HepG2 (cell line): Measurements from ENCODE around the gene PYGO1. TPM values are rescaled to one million over a fixed set of nuclear protein-coding genes. Genes with fewer than 3 reads are reported as not detected.
"Not testable (repeated sequence)": the region's sequence is repeated elsewhere in the genome, so short reads cannot be mapped to it uniquely, and the experiment has no call there.

Experiments
- ATAC-seq: fragments of 200-7000 bp; cut with Tn5 transposase; 3 replicates; pipeline ENCODE4 v1.9.1; 2020; ENCODE audit warnings: mild to moderate bottlenecking, moderate library complexity
- BruUV-seq: library from RNA; stranded (reverse); fragments of 400-500 nt; replicated peaks from 2 replicates; lab custom pipeline; 2021; lab: Mats Ljungman, UMichigan
- CTCF ChIA-PET: fragments of 300-600 bp; formaldehyde crosslinking; extraction: SDS; loops from one replicate; lab custom pipeline; 2021; ENCODE audit warnings: low total read pairs, inconsistent platforms, low intra/inter-chr PET ratio; lab: Yijun Ruan, JAX
- POLR2A ChIA-PET: fragments of 350-600 bp; sonication (Branson Sonifier 250); formaldehyde crosslinking; loops from one replicate; lab custom pipeline; 2020; ENCODE audit warnings: antibody characterized with exemption, inconsistent platforms; lab: Yijun Ruan, JAX
- DNase-seq: peaks from one replicate; pipeline ENCODE4 v3.0.0-alpha.2; 2015; ENCODE audit warnings: low spot score
- FAIRE-seq: peaks from 3 replicates; lab custom pipeline; 2011; peaks lifted over from hg19 to GRCh38; lab: Jason Lieb, UNC
- H2AFZ ChIP-seq: one replicate; pipeline ENCODE4 v1.6.1; 2011; ENCODE audit warnings: low read length, inconsistent platforms
- H3K27ac ChIP-seq: fragments of 300-600 bp; 3 replicates; pipeline ENCODE4 v1.8.0; 2011; ENCODE audit warnings: mixed run types, mild to moderate bottlenecking, mixed read lengths, low read length, inconsistent platforms; ENCODE audit not compliant: insufficient read depth; ENCODE audit errors: extremely low read length
- H3K27me3 ChIP-seq, 2 experiments: fragments of 200-600 bp in 1 of 2; 2 replicates in 1 of 2; 3 replicates in 1 of 2; pipeline versions ENCODE4 v1.6.0 to v1.8.0; 2011; ENCODE audit warnings: low read length in 2 of 2, mild to moderate bottlenecking in 2 of 2, moderate library complexity in 2 of 2, inconsistent platforms in 1 of 2; ENCODE audit not compliant: insufficient read depth in 2 of 2, control insufficient read depth in 1 of 2
- H3K36me3 ChIP-seq, 2 experiments: fragments of 200-600 bp in 1 of 2; replicated peaks in 1 of 2; 2 replicates in 1 of 2; 3 replicates in 1 of 2; pipeline versions ENCODE4 v1.5.1 to v1.8.0; 2011; ENCODE audit warnings: low read length in 2 of 2, inconsistent platforms in 1 of 2; ENCODE audit not compliant: insufficient read depth in 2 of 2, control insufficient read depth in 1 of 2
- H3K4me1 ChIP-seq: 2 replicates; pipeline ENCODE4 v1.5.1; 2012; ENCODE audit warnings: low read length, inconsistent platforms; ENCODE audit not compliant: insufficient read depth
- H3K4me2 ChIP-seq: 2 replicates; pipeline ENCODE4 v1.6.0; 2011; ENCODE audit warnings: low read depth, low read length, inconsistent platforms
- H3K4me3 ChIP-seq, 3 experiments: fragments of 200-600 bp in 1 of 3; sonication (generic), shearing (Covaris generic) in 1 of 3; replicated peaks in 1 of 3; 2 replicates each; pipeline ENCODE4 v1.5.1; 2011 to 2016; ENCODE audit warnings: low read length in 3 of 3, inconsistent platforms in 2 of 3, low read depth in 2 of 3, mild to moderate bottlenecking in 2 of 3, control low read depth in 1 of 3, mixed read lengths in 1 of 3; ENCODE audit not compliant: insufficient read depth in 1 of 3
- H3K79me2 ChIP-seq: one replicate; pipeline ENCODE4 v1.6.1; 2011; ENCODE audit warnings: low read length, inconsistent platforms; ENCODE audit not compliant: insufficient read depth
- H3K9ac ChIP-seq: 2 replicates; pipeline ENCODE4 v1.6.0; 2011; ENCODE audit warnings: mild to moderate bottlenecking, low read depth, low read length, inconsistent platforms; ENCODE audit not compliant: insufficient read depth
- H3K9me3 ChIP-seq: 2 replicates; pipeline ENCODE4 v1.5.1; 2012; ENCODE audit warnings: mild to moderate bottlenecking, low read length
- H4K20me1 ChIP-seq: 2 replicates; pipeline ENCODE4 v1.6.0; 2011; ENCODE audit warnings: inconsistent platforms, mild to moderate bottlenecking, low read length, moderate library complexity; ENCODE audit not compliant: insufficient read depth
- ARNT2 ChIP-seq: sonication (generic); formaldehyde crosslinking; IDR thresholded peaks from 2 replicates; pipeline ENCODE4 v1.8.0; 2022; ENCODE audit warnings: mild to moderate bottlenecking, low read depth, missing genetic modification reagents, moderate library complexity
- BORCS8-MEF2B ChIP-seq: sonication (generic); formaldehyde crosslinking; IDR thresholded peaks from 2 replicates; pipeline ENCODE4 v1.8.0; 2022; ENCODE audit warnings: mild to moderate bottlenecking, missing genetic modification reagents
- CCDC6 ChIP-seq: sonication (generic); formaldehyde crosslinking; IDR thresholded peaks from 2 replicates; pipeline ENCODE4 v1.8.1; 2022; ENCODE audit warnings: mild to moderate bottlenecking, missing genetic modification reagents, moderate library complexity
- ERF ChIP-seq: IDR thresholded peaks from 2 replicates; pipeline ENCODE4 v1.6.1; 2018; ENCODE audit warnings: missing biosample characterization, missing genetic modification reagents
- GATAD1 ChIP-seq: IDR thresholded peaks from 2 replicates; pipeline ENCODE4 v1.6.1; 2016; ENCODE audit warnings: missing genetic modification reagents, missing compliant biosample characterization
- HCFC1 ChIP-seq: fragments of 150-350 bp; IDR thresholded peaks from 2 replicates; pipeline ENCODE4 v1.6.1; 2014; ENCODE audit warnings: low read depth, low read length
- HHEX ChIP-seq: IDR thresholded peaks from 2 replicates; pipeline ENCODE4 v1.6.1; 2016; ENCODE audit warnings: control low read depth
- IKZF4 ChIP-seq: sonication (generic); formaldehyde crosslinking; IDR thresholded peaks from 2 replicates; pipeline ENCODE4 v1.5.1; 2020; ENCODE audit warnings: borderline replicate concordance, mild to moderate bottlenecking, low read depth, missing genetic modification reagents; ENCODE audit errors: not compliant biosample characterization
- IRF2 ChIP-seq: IDR thresholded peaks from 2 replicates; pipeline ENCODE4 v1.6.1; 2018; ENCODE audit warnings: missing genetic modification reagents, missing compliant biosample characterization
- MXD4 ChIP-seq: IDR thresholded peaks from 2 replicates; pipeline ENCODE4 v1.6.1; 2016; ENCODE audit warnings: mild to moderate bottlenecking, missing biosample characterization, missing genetic modification reagents
- NR2C2 ChIP-seq: sonication (generic); formaldehyde crosslinking; IDR thresholded peaks from 2 replicates; pipeline ENCODE4 v1.4.0; 2020; ENCODE audit warnings: missing genetic modification reagents, mild to moderate bottlenecking, moderate library complexity, borderline replicate concordance
- PHF20 ChIP-seq: sonication (generic); formaldehyde crosslinking; IDR thresholded peaks from 2 replicates; pipeline ENCODE4 v1.5.0; 2020; ENCODE audit warnings: mild to moderate bottlenecking, missing genetic modification reagents
- POLR2G ChIP-seq: fragments of 200-400 bp; formaldehyde crosslinking; IDR thresholded peaks from 2 replicates; pipeline ENCODE4 v1.6.1; 2018; ENCODE audit warnings: mild to moderate bottlenecking, low read depth, low read length, moderate library complexity
- RFX1 ChIP-seq: fragments of 450-650 bp; IDR thresholded peaks from 2 replicates; pipeline ENCODE4 v1.6.1; 2017
- RFXAP ChIP-seq: sonication (generic); formaldehyde crosslinking; IDR thresholded peaks from 2 replicates; pipeline ENCODE4 v1.4.0; 2020; ENCODE audit warnings: missing genetic modification reagents, borderline replicate concordance
- RNF2 ChIP-seq: fragments of 450-650 bp; conservative IDR thresholded peaks from 2 replicates; pipeline ENCODE4 v1.6.1; 2016; ENCODE audit warnings: low read depth
- SIN3A ChIP-seq: IDR thresholded peaks from 2 replicates; pipeline ENCODE4 v1.6.1; 2011; ENCODE audit warnings: low read depth, mild to moderate bottlenecking, control low read depth, low read length, borderline replicate concordance
- TAF1 ChIP-seq: sonication (generic); formaldehyde crosslinking; IDR thresholded peaks from 2 replicates; pipeline ENCODE4 v1.4.0; 2020; ENCODE audit warnings: missing genetic modification reagents
- ZFY ChIP-seq: sonication (generic); formaldehyde crosslinking; IDR thresholded peaks from 2 replicates; pipeline ENCODE4 v1.4.0; 2020; ENCODE audit warnings: missing genetic modification reagents
- ZNF124 ChIP-seq: sonication (generic); formaldehyde crosslinking; IDR thresholded peaks from 2 replicates; pipeline ENCODE4 v1.4.0; 2020; ENCODE audit warnings: missing genetic modification reagents
- ZNF230 ChIP-seq: sonication (generic); formaldehyde crosslinking; IDR thresholded peaks from 2 replicates; pipeline ENCODE4 v1.4.0; 2020; ENCODE audit warnings: mild to moderate bottlenecking, missing genetic modification reagents
- ZNF589 ChIP-seq: sonication (generic); formaldehyde crosslinking; conservative IDR thresholded peaks from 2 replicates; pipeline ENCODE4 v1.8.0; 2022; ENCODE audit warnings: mild to moderate bottlenecking, moderate library complexity, missing genetic modification reagents
- WGBS: methylation state at CpG from one replicate; pipeline ENCODE4 v1.1.6; 2017; ENCODE audit warnings: low lambda C conversion rate; 5-methylcytosine and 5-hydroxymethylcytosine counted together
- in situ Hi-C: cut with HindIII; loops from 2 replicates; pipeline ENCODE4 v1.10.0; 2017; ENCODE audit warnings: low pct_unique_long_range_greater_than_20kb; ENCODE audit not compliant: extremely low pct_ligation_motif_present
- intact Hi-C: fragments of 100-400 bp; cut with micrococcal nuclease; formaldehyde crosslinking; loops from one replicate; pipeline ENCODE4 v1.10.0; 2022; ENCODE audit not compliant: unreplicated experiment
- polyA plus RNA-seq, 8 experiments: library from polyadenylated mRNA; depleted of rRNA in 3 of 8; stranded (reverse) in 7 of 8; unstranded in 1 of 8; fragments of >200 nt; fragmentation: Illumina TruSeq in 4 of 8; extraction: Trizol in 4 of 8; gene quantifications; 2 replicates each; pipeline versions ENCODE4 v1.2.1 to v1.2.3, GENCODE V29; 2011 to 2016; ENCODE audit warnings: low read depth in 4 of 8, missing spikeins in 1 of 8, mixed read lengths in 1 of 8; ENCODE audit not compliant: insufficient read depth in 1 of 8
- total RNA-seq, 5 experiments: library from RNA; depleted of rRNA; stranded (reverse); fragments of >200 nt; fragmentation: Illumina TruSeq; extraction: Trizol; gene quantifications; 2 replicates each; pipeline ENCODE4 v1.2.3, GENCODE V29; 2016; ENCODE audit warnings: low read depth in 1 of 5
- TF ChIP-seq, protein P1 (sequence below), 2 experiments: sonication (generic) in 1 of 2; formaldehyde crosslinking in 1 of 2; IDR thresholded peaks; 2 replicates each; pipeline versions ENCODE4 v1.4.0 to v1.6.1; 2018 to 2020; ENCODE audit warnings: missing genetic modification reagents in 2 of 2, borderline replicate concordance in 1 of 2, low read depth in 1 of 2, mild to moderate bottlenecking in 1 of 2, missing biosample characterization in 1 of 2

PYGO1 gene
- total and polyA plus RNA-seq, 2 of the 13 experiments (the other 11 are each of a cell fraction or from before 2014, with no cell fraction given): 1.1 to 1.8 TPM

GRCh38 chr15:55498109-55498938 is 89.8 kb downstream of the PYGO1 start:
- CTCF ChIA-PET, H3K79me2 ChIP-seq, H3K27me3 ChIP-seq, in situ Hi-C loops, H4K20me1 ChIP-seq, intact Hi-C loops, H3K9me3 ChIP-seq, H3K36me3 ChIP-seq, BruUV-seq, H3K27ac ChIP-seq: not testable (repeated sequence)
- peak; percentile 72 for FAIRE-seq
- peak overlapping the region; percentile 59; the same call in 1 of the 2 replicates for H3K9ac ChIP-seq
- H2AFZ ChIP-seq: peak overlapping the region; percentile 96
- peak; percentile 100 for ATAC-seq
- WGBS: 18% methylated on average over 35 of the region's 55 CpGs
- peak; percentile 76 for DNase-seq
- peak overlapping the region; percentile 97 for H3K4me2 ChIP-seq
- peak overlapping the region; percentile 76 to 95 (median 81) for H3K4me3 ChIP-seq
- POLR2A ChIA-PET: interaction anchor here (1.2 kb wide), 1 partner anchor 90 kb away, joined by 3 read pairs; the partner anchor contains the start of gene PIERCE2
- peaks cover 20% of the 10 kb centered on the region for H3K4me1 ChIP-seq
- TF ChIP-seq MXD4 (CRISPR knock-in tag): peak; percentile 92
- TF ChIP-seq ERF (CRISPR knock-in tag): 0 out of 2 replicates have a peak, but pooled peaks have one; percentile 20
- peak; percentile 99 for TF ChIP-seq NR2C2 (CRISPR knock-in tag)
- TF ChIP-seq GATAD1: peak; percentile 80
- peak; percentile 67; the same call in 1 of the 2 replicates for TF ChIP-seq CCDC6 (CRISPR knock-in tag)
- TF ChIP-seq HHEX (CRISPR knock-in tag): 0 out of 2 replicates have a peak, but pooled peaks have one; percentile 9
- TF ChIP-seq RFXAP (CRISPR knock-in tag): 0 out of 2 replicates have a peak, but pooled peaks have one; percentile 34
- TF ChIP-seq IKZF4 (CRISPR knock-in tag): peak; percentile 78
- peak; percentile 49; the same call in 1 of the 2 replicates for TF ChIP-seq HCFC1
- peak; percentile 83 for TF ChIP-seq RFX1
- 0 out of 2 replicates have a peak, but pooled peaks have one; percentile 24 for TF ChIP-seq ZNF230 (CRISPR knock-in tag)
- peak; percentile 60; the same call in 1 of the 2 replicates for TF ChIP-seq ARNT2 (CRISPR knock-in tag)
- TF ChIP-seq IRF2 (CRISPR knock-in tag): peak; percentile 69
- peak; percentile 97 for TF ChIP-seq SIN3A
- peak; percentile 41; the same call in 1 of the 2 replicates for TF ChIP-seq POLR2G
- TF ChIP-seq ZNF124 (CRISPR knock-in tag): peak; percentile 40; the same call in 1 of the 2 replicates
- TF ChIP-seq, protein P1, sequence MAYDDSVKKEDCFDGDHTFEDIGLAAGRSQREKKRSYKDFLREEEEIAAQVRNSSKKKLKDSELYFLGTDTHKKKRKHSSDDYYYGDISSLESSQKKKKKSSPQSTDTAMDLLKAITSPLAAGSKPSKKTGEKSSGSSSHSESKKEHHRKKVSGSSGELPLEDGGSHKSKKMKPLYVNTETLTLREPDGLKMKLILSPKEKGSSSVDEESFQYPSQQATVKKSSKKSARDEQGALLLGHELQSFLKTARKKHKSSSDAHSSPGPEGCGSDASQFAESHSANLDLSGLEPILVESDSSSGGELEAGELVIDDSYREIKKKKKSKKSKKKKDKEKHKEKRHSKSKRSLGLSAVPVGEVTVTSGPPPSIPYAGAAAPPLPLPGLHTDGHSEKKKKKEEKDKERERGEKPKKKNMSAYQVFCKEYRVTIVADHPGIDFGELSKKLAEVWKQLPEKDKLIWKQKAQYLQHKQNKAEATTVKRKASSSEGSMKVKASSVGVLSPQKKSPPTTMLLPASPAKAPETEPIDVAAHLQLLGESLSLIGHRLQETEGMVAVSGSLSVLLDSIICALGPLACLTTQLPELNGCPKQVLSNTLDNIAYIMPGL (CRISPR knock-in tag; IDR thresholded peaks at IDR 0.05; ENCODE audit: borderline replicate concordance in 1 of 2, low read depth in 1 of 2): peak; percentile 26 to 40; a peak in 1 of 4 replicates
- peak; percentile 82; the same call in 1 of the 2 replicates for TF ChIP-seq RNF2
- TF ChIP-seq TAF1: peak; percentile 43; the same call in 1 of the 2 replicates
- 0 out of 2 replicates have a peak, but pooled peaks have one; percentile 26 for TF ChIP-seq ZNF589 (CRISPR knock-in tag)
- TF ChIP-seq ZFY: peak; percentile 46; the same call in 1 of the 2 replicates
- peak; percentile 44; the same call in 1 of the 2 replicates for TF ChIP-seq BORCS8-MEF2B (CRISPR knock-in tag)
- peak; percentile 80 for TF ChIP-seq PHF20
